Mesenchymal stem cell (in vitro differentiated cells and primary cell): Measurements from ENCODE around the gene PURA.

Experiments
- DNase-seq: peaks from one replicate; pipeline ENCODE4 v3.0.0-alpha.2; 2013
- H2AFZ ChIP-seq: one replicate; pipeline ENCODE4 v1.6.1; 2013; ENCODE audit warnings: low read depth, mild to moderate bottlenecking, control low read depth, inconsistent platforms, low read length, moderate library complexity
- H2AK5ac ChIP-seq: 2 replicates; pipeline ENCODE4 v1.6.1; 2013; ENCODE audit warnings: low read length, moderate library complexity, mild to moderate bottlenecking, inconsistent platforms; ENCODE audit not compliant: severe bottlenecking
- H2BK120ac ChIP-seq: one replicate; pipeline ENCODE4 v1.6.1; 2013; ENCODE audit warnings: low read depth, mild to moderate bottlenecking, inconsistent platforms, low read length, moderate library complexity
- H2BK12ac ChIP-seq, 2 experiments: one replicate each; pipeline ENCODE4 v1.6.1; 2013; ENCODE audit warnings: inconsistent platforms in 2 of 2, low read length in 2 of 2, mild to moderate bottlenecking in 2 of 2, moderate library complexity in 2 of 2, control low read depth in 1 of 2
- H2BK15ac ChIP-seq: one replicate; pipeline ENCODE4 v1.6.1; 2013; ENCODE audit warnings: mild to moderate bottlenecking, low read depth, inconsistent platforms; ENCODE audit not compliant: poor library complexity, severe bottlenecking
- H2BK5ac ChIP-seq: 2 replicates; pipeline ENCODE4 v1.6.1; 2013; ENCODE audit warnings: low read depth, mild to moderate bottlenecking, low read length, control low read depth, inconsistent platforms; ENCODE audit not compliant: poor library complexity, severe bottlenecking
- H3K14ac ChIP-seq, 2 experiments: one replicate each; pipeline ENCODE4 v1.6.1; 2013; ENCODE audit warnings: inconsistent platforms in 2 of 2, low read length in 2 of 2, control low read depth in 1 of 2, mild to moderate bottlenecking in 1 of 2, moderate library complexity in 1 of 2
- H3K18ac ChIP-seq, 2 experiments: one replicate each; pipeline ENCODE4 v1.6.1; 2013; ENCODE audit warnings: inconsistent platforms in 2 of 2, low read length in 2 of 2, control low read depth in 1 of 2, low read depth in 1 of 2, mild to moderate bottlenecking in 1 of 2
- H3K23ac ChIP-seq, 2 experiments: one replicate each; pipeline ENCODE4 v1.6.1; 2013; ENCODE audit warnings: inconsistent platforms in 2 of 2, low read length in 2 of 2, mild to moderate bottlenecking in 2 of 2, moderate library complexity in 2 of 2, control low read depth in 1 of 2
- H3K27ac ChIP-seq: 2 replicates; pipeline ENCODE4 v1.5.1; 2013; ENCODE audit warnings: mild to moderate bottlenecking, moderate library complexity, low read length, control low read depth, inconsistent platforms; ENCODE audit not compliant: poor library complexity, severe bottlenecking
- H3K27me3 ChIP-seq, 2 experiments: 2 replicates each; pipeline versions ENCODE4 v1.6.1 to v1.7.0; 2013; ENCODE audit warnings: low read length in 2 of 2, mild to moderate bottlenecking in 2 of 2, moderate library complexity in 2 of 2, control low read depth in 1 of 2, inconsistent platforms in 1 of 2; ENCODE audit not compliant: control insufficient read depth in 1 of 2, insufficient read depth in 1 of 2
- H3K36me3 ChIP-seq, 2 experiments: 2 replicates each; pipeline versions ENCODE4 v1.6.1 to v1.7.0; 2013; ENCODE audit warnings: low read length in 2 of 2, control low read depth in 1 of 2, inconsistent platforms in 1 of 2, low read depth in 1 of 2, mild to moderate bottlenecking in 1 of 2; ENCODE audit not compliant: insufficient read depth in 2 of 2, control insufficient read depth in 1 of 2
- H3K4ac ChIP-seq, 2 experiments: one replicate each; pipeline ENCODE4 v1.6.1; 2013; ENCODE audit warnings: inconsistent platforms in 2 of 2, low read length in 2 of 2, mild to moderate bottlenecking in 2 of 2, moderate library complexity in 2 of 2, control low read depth in 1 of 2, low read depth in 1 of 2
- H3K4me1 ChIP-seq: 2 replicates; pipeline ENCODE4 v1.6.1; 2013; ENCODE audit warnings: low read depth, low read length, control low read depth; ENCODE audit not compliant: control insufficient read depth, insufficient read depth
- H3K4me2 ChIP-seq: 2 replicates; pipeline ENCODE4 v1.6.1; 2013; ENCODE audit warnings: low read length, mild to moderate bottlenecking, inconsistent platforms; ENCODE audit not compliant: poor library complexity, severe bottlenecking
- H3K4me3 ChIP-seq, 2 experiments: 2 replicates each; pipeline versions ENCODE4 v1.5.1 to v1.7.0; 2013; ENCODE audit warnings: low read length in 2 of 2, mild to moderate bottlenecking in 2 of 2, control low read depth in 1 of 2, low read depth in 1 of 2; ENCODE audit not compliant: insufficient read depth in 1 of 2
- H3K79me1 ChIP-seq: replicated peaks from 2 replicates; pipeline ENCODE4 v1.6.1; 2013; ENCODE audit warnings: mild to moderate bottlenecking, control low read depth, low read length, inconsistent platforms; ENCODE audit not compliant: poor library complexity, severe bottlenecking
- H3K9ac ChIP-seq: 2 replicates; pipeline ENCODE4 v1.7.0; 2013; ENCODE audit warnings: mild to moderate bottlenecking, low read length, moderate library complexity
- H3K9me3 ChIP-seq: 2 replicates; pipeline ENCODE4 v1.7.0; 2013; ENCODE audit warnings: mild to moderate bottlenecking, low read length; ENCODE audit not compliant: control insufficient read depth
- H4K8ac ChIP-seq: one replicate; pipeline ENCODE4 v1.6.1; 2013; ENCODE audit warnings: inconsistent platforms, mild to moderate bottlenecking, low read length, moderate library complexity
- H4K91ac ChIP-seq: one replicate; pipeline ENCODE4 v1.6.1; 2013; ENCODE audit warnings: mild to moderate bottlenecking, low read length, inconsistent platforms
- WGBS: methylation state at CpG from one replicate; pipeline ENCODE4 v1.1.7; 2013; ENCODE audit warnings: mixed read lengths; 5-methylcytosine and 5-hydroxymethylcytosine counted together

Gene PURA

GRCh38 chr5:140117523-140117922, 3.6 kb downstream of the PURA start:
- Histone ChIP-seq H3K4me1 (peaks cover 12% of the 10 kb centered on the region), H3K9ac (peak overlapping the region; percentile 88), H2BK5ac (no peak overlapping the region), H3K27me3 (peaks cover 0 to 7% of the 10 kb centered on the region in 2 experiments), H3K18ac (no peak overlapping the region), H3K9me3 (no peaks in the 10 kb centered on the region), H2BK15ac (no peak overlapping the region), H3K4ac (no peak overlapping the region), H4K8ac (no peak overlapping the region), H3K27ac (no peak overlapping the region), H3K4me3 (peak overlapping the region in 1 of 2 experiments; percentile 84), H2BK120ac (no peak overlapping the region), H3K23ac (no peak overlapping the region), H3K4me2 (no peak overlapping the region), H3K14ac (no peak overlapping the region), H2AK5ac (no peak overlapping the region), H2BK12ac (no peak overlapping the region), H4K91ac (no peak overlapping the region), H3K36me3 (no peaks in the 10 kb centered on the region), H2AFZ (no peak overlapping the region), H3K79me1 (peaks cover 9% of the 10 kb centered on the region)
- DNase-seq, result no peak
- 92% methylated on average over 1 of the region's 3 CpGs for WGBS

GRCh38 chr5:140118302-140118936, 4.5 kb downstream of the PURA start:
- H3K4me3 ChIP-seq, result no peak overlapping the region
- H2AK5ac ChIP-seq, result no peak overlapping the region
- H4K8ac ChIP-seq, result no peak overlapping the region
- H3K9ac ChIP-seq, result no peak overlapping the region
- no peak overlapping the region for H3K23ac ChIP-seq
- no CpG with 5 or more reads among the region's 3 CpGs for WGBS
- H3K4me1 ChIP-seq, result peaks cover 5% of the 10 kb centered on the region
- H3K79me1 ChIP-seq, result peaks cover 5% of the 10 kb centered on the region
- H4K91ac ChIP-seq, result no peak overlapping the region
- H3K9me3 ChIP-seq, result no peaks in the 10 kb centered on the region
- H3K27me3 ChIP-seq, result peaks cover 0 to under 1% of the 10 kb centered on the region in 2 experiments
- no peak overlapping the region for H2BK15ac ChIP-seq
- H3K36me3 ChIP-seq, result no peaks in the 10 kb centered on the region
- no peak overlapping the region for H3K27ac ChIP-seq
- no peak overlapping the region for H3K14ac ChIP-seq
- no peak overlapping the region for H2BK5ac ChIP-seq
- no peak overlapping the region for H2AFZ ChIP-seq
- H3K4me2 ChIP-seq, result no peak overlapping the region
- no peak overlapping the region for H2BK12ac ChIP-seq
- no peak for DNase-seq
- no peak overlapping the region for H2BK120ac ChIP-seq
- H3K4ac ChIP-seq, result no peak overlapping the region
- no peak overlapping the region for H3K18ac ChIP-seq

DNA sequence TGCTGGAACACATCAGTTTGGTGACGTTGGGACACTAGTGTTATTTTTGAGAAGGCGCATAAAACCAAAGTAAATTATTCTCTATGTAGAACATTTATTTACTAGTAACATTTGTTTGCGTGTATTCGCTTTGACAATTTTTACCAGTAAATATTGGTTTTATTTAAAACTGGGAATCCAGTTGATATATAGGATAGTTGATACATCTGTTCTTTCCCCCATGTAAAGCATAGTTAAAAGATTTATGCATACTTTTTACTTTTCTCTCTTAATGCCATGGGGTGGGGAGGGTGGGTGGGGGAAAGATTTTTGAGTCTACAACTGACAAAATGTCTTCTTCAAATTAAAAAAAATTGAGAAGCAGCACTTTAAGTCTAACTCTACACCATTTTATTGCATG, 11.7 kb downstream of the PURA start, which contains the start of gene IGIP:
IGIP (plus strand) TSS at position 301 of the 400 bp plus-strand sequence. CDS start 2,540 bp downstream, outside the sequence.
- no peaks in the 10 kb centered on the region for H3K9me3 ChIP-seq
- no peaks in the 10 kb centered on the region for H3K36me3 ChIP-seq
- no peak within 1 kb of the TSS for H4K8ac ChIP-seq
- no peaks in the 10 kb centered on the region for H3K4me1 ChIP-seq
- DNase-seq, result no peak
- no peak within 1 kb of the TSS for H3K23ac ChIP-seq
- peaks cover 24% of the 10 kb centered on the region for H3K79me1 ChIP-seq
- no peak within 1 kb of the TSS for H2BK120ac ChIP-seq
- no peak within 1 kb of the TSS for H2BK12ac ChIP-seq
- no peaks in the 10 kb centered on the region for H3K27me3 ChIP-seq
- no peak within 1 kb of the TSS for H3K27ac ChIP-seq
- no peak within 1 kb of the TSS for H3K14ac ChIP-seq
- no peak within 1 kb of the TSS for H3K18ac ChIP-seq
- H3K9ac ChIP-seq, result no peak within 1 kb of the TSS
- no peak within 1 kb of the TSS for H3K4me3 ChIP-seq
- H3K4me2 ChIP-seq, result no peak within 1 kb of the TSS
- no peak within 1 kb of the TSS for H3K4ac ChIP-seq
- no peak within 1 kb of the TSS for H2BK5ac ChIP-seq
- H4K91ac ChIP-seq, result no peak within 1 kb of the TSS
- H2AK5ac ChIP-seq, result no peak within 1 kb of the TSS
- WGBS, result no CpG with 5 or more reads among the region's 4 CpGs
- no peak within 1 kb of the TSS for H2AFZ ChIP-seq
- no peak within 1 kb of the TSS for H2BK15ac ChIP-seq

DNA sequence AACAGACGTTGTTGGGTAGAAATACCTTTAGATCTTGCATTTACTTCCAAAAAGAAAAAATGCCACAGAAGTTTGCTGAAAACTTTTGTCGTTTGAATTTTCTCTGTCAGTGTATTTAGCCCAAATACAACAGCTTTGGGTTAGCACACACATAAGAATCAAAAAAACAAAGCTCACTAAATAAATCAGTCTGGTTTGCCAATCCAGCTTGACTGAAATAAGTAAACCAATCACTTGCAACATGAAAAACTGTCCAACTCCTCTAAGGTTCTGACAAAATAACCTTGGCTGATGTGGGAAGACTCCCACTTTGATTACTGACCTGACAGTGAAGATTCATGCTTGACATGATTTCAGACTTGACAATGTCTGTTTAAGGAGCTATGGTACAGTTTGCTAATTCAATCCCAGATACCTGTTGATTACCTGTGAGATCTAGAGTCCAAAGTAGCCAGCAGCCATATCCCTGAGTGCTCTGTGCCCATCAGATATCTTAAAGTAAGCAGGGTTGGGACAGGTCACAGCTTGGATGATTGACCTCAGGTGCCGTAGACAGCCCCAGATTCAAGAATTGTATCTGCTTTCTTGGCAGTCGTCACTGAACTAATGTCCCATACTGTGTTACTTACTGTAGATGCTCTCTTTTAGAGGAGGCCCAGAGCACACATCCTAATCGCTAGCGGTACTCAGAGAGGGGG, 12.6 kb downstream of the PURA start:
- Histone ChIP-seq H3K18ac (no peak overlapping the region), H3K9me3 (no peaks in the 10 kb centered on the region), H2BK120ac (no peak overlapping the region), H3K23ac (no peak overlapping the region), H2BK5ac (no peak overlapping the region), H3K27me3 (no peaks in the 10 kb centered on the region), H3K14ac (no peak overlapping the region), H3K4ac (no peak overlapping the region), H3K27ac (no peak overlapping the region), H3K4me1 (no peaks in the 10 kb centered on the region), H2BK12ac (no peak overlapping the region), H3K4me2 (no peak overlapping the region), H3K36me3 (no peaks in the 10 kb centered on the region), H2BK15ac (no peak overlapping the region), H2AK5ac (no peak overlapping the region), H3K4me3 (no peak overlapping the region), H4K91ac (no peak overlapping the region), H2AFZ (no peak overlapping the region), H3K79me1 (peaks cover 24% of the 10 kb centered on the region), H4K8ac (no peak overlapping the region), H3K9ac (no peak overlapping the region)
- DNase-seq, result no peak
- WGBS, result 77% methylated on average over 4 of the region's 6 CpGs
